SK-N-MC (cell line): ENCODE data around the gene MPIG6B.

Experiments used
- EZH2 ChIP-seq: fragments of 200-600 bp; sonication (generic); IDR thresholded peaks from one replicate; pipeline ENCODE4 v1.6.1; 2017; ENCODE audit warnings: antibody characterized with exemption
- POLR2AphosphoS5 ChIP-seq: IDR thresholded peaks from 2 replicates; pipeline ENCODE4 v1.6.1; 2012; ENCODE audit warnings: mild to moderate bottlenecking, low read depth, low read length, borderline replicate concordance

DNA sequence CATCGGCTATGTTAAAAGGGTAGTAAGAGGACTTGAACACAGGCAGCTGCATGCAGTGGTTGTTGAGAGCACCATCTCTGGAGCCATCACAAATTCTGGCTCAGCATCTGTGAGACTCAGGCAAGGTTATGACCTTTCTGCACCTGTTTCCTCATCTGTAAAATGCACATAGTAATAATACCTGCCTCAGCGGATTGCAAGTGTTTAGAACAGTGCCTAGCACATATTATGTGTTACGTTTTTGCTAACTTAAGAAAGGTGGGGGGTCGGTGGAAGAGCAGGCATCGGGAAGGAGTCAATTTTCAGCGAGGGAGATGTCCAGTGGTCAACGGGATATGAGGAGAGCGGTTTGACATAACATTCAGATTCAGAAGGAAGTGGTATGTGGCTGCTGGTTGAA lies 45.2 kb upstream of the MPIG6B start:
- TF ChIP-seq POLR2AphosphoS5 = no peak
- no peak for TF ChIP-seq EZH2
